Thyroid gland (tissue), 4 donors: ENCODE data around the gene DOCK2. TPM values are rescaled to one million over a fixed set of nuclear protein-coding genes. Genes with fewer than 3 reads are reported as not detected.

Experiments
- DNase-seq, 2 donors: peaks; one replicate each; pipeline ENCODE4 v3.0.0-alpha.2; 2019
- H3K27ac ChIP-seq, 3 donors: fragments of 200-600 bp; sonication (generic); 1 replicate in 2 of 3; 2 replicates in 1 of 3; pipeline ENCODE4 v1.5.1; 2016 to 2019; ENCODE audit warnings: mild to moderate bottlenecking in 1 of 3, moderate library complexity in 1 of 3
- H3K27me3 ChIP-seq: fragments of 200-600 bp; sonication (generic); one replicate; pipeline ENCODE4 v1.5.1; 2019
- H3K36me3 ChIP-seq, 2 donors: fragments of 200-600 bp; sonication (generic); one replicate each; pipeline ENCODE4 v1.5.1; 2016 to 2019
- H3K4me1 ChIP-seq, 2 donors: fragments of 200-600 bp; sonication (generic); one replicate each; pipeline ENCODE4 v1.5.1; 2017 to 2019
- H3K4me3 ChIP-seq, 3 donors: fragments of 200-600 bp; sonication (generic); replicated peaks in 1 of 3; 1 replicate in 2 of 3; 2 replicates in 1 of 3; pipeline ENCODE4 v1.5.1; 2016; ENCODE audit warnings: mild to moderate bottlenecking in 1 of 3
- H3K9me3 ChIP-seq: fragments of 200-600 bp; sonication (generic); one replicate; pipeline ENCODE4 v1.5.1; 2017
- POLR2A ChIP-seq, 2 donors: fragments of 450-650 bp; IDR thresholded peaks; one replicate each; pipeline ENCODE4 v1.6.1; 2017; ENCODE audit warnings: antibody characterized with exemption in 2 of 2, mild to moderate bottlenecking in 2 of 2, moderate library complexity in 1 of 2
- WGBS, 2 donors: methylation state at CpG; one replicate each; pipeline ENCODE4 v1.1.5; 2017; 5-methylcytosine and 5-hydroxymethylcytosine counted together
- intact Hi-C: fragments of 100-400 bp; cut with DNase I; formaldehyde crosslinking; loops from one replicate; pipeline ENCODE4 v1.15.1; 2023
- total RNA-seq, 4 donors: library from RNA; depleted of rRNA; stranded (reverse); fragments of >200 nt; gene quantifications; one replicate each; pipeline ENCODE4 v1.2.3, GENCODE V29; 2016
- TF ChIP-seq, protein P1 (sequence below), 6 experiments: fragments of 200-600 bp in 3 of 6; fragments of 450-650 bp in 3 of 6; sonication (generic) in 3 of 6; IDR thresholded peaks; one replicate each; pipeline ENCODE4 v1.5.1; 2016 to 2019; ENCODE audit warnings: antibody characterized with exemption in 6 of 6, mild to moderate bottlenecking in 2 of 6, inconsistent platforms in 1 of 6, moderate library complexity in 1 of 6

Gene DOCK2
- total RNA-seq, 4 donors from 2014 or later = 4.3 to 14.1 (median 8.6) TPM

DNA sequence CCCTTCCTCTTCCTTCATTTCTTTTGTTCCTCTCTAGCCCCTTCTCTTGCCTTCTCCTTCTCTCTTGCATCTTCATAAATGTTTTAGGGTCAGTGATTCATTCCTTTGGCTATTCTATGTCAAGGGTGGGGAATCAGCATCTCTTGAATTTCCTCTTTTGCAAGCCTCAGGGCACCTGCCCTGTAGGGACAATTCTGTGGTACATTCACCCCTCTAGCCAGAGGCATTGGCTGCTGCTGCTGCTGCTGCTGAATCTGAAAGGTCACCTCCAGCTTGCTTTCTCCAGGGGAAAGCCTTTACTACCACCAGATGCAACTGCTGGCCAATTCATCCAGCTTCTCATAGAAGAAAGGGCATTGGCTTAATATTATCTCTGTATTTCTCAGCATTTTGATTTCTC, 255.9 kb downstream of the DOCK2 start:
- Histone ChIP-seq H3K4me1 (no peaks in the 10 kb centered on the region), H3K4me3 (no peak overlapping the region), H3K27ac (no peak overlapping the region), H3K27me3 (no peaks in the 10 kb centered on the region), H3K36me3 (no peaks in the 10 kb centered on the region), H3K9me3 (no peaks in the 10 kb centered on the region)
- intact Hi-C loops = no loop called here
- TF ChIP-seq POLR2A (IDR thresholded peaks at IDR 0.05) = no peak
- TF ChIP-seq, protein P1, sequence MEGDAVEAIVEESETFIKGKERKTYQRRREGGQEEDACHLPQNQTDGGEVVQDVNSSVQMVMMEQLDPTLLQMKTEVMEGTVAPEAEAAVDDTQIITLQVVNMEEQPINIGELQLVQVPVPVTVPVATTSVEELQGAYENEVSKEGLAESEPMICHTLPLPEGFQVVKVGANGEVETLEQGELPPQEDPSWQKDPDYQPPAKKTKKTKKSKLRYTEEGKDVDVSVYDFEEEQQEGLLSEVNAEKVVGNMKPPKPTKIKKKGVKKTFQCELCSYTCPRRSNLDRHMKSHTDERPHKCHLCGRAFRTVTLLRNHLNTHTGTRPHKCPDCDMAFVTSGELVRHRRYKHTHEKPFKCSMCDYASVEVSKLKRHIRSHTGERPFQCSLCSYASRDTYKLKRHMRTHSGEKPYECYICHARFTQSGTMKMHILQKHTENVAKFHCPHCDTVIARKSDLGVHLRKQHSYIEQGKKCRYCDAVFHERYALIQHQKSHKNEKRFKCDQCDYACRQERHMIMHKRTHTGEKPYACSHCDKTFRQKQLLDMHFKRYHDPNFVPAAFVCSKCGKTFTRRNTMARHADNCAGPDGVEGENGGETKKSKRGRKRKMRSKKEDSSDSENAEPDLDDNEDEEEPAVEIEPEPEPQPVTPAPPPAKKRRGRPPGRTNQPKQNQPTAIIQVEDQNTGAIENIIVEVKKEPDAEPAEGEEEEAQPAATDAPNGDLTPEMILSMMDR (IDR thresholded peaks at IDR 0.05) = no peak
- DNase-seq = no peak

DNA sequence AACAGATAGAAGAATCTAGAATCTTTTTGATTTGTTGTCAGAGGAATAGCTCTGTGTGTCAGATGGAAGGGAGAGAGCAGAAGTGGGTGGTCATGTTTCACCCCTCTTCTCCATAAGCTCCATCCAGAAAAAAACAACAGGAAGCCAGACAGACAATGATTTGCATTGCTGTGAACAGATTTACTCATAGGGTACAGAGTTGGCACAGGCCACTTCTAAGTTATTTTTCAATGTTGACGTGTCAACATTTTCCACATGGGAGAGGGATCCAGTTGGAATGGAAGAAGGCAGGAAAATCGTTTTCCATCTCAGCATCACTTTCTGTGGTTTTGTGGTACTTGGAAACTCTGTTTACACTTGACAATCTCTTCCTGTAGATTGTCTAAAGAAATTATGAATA, 256.5 kb downstream of the DOCK2 start:
- DNase-seq = no peak
- H3K9me3 ChIP-seq = no peaks in the 10 kb centered on the region
- H3K4me1 ChIP-seq = no peaks in the 10 kb centered on the region
- no peak overlapping the region for H3K27ac ChIP-seq
- 60 to 69% methylated on average over 2 of the region's 2 CpGs for WGBS, 2 donors
- no peak overlapping the region for H3K4me3 ChIP-seq
- TF ChIP-seq, protein P1 (IDR thresholded peaks at IDR 0.05) = no peak
- no peak for TF ChIP-seq POLR2A (IDR thresholded peaks at IDR 0.05)
- intact Hi-C loops = no loop called here
- no peaks in the 10 kb centered on the region for H3K36me3 ChIP-seq
- H3K27me3 ChIP-seq = no peaks in the 10 kb centered on the region

DNA sequence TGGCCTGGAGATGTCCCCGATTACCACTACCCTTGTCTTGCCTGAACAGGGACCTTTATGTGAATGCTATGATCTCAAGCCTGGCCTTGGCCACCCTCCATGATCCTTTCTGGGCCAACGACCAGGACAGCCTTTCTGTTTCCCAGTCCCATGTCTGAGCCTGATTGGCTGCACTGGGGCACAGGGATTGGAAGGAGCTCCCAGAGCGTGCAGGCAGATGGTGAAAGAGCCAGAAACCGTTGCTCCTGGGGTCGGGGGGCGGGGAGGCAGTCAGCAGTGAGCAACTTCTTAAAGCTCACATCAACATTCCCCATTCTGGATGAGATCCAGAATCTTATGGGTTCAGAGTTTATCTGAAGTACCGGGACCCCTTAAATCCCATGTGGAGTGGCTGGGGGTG, 258.9 kb downstream of the DOCK2 start:
- Histone ChIP-seq H3K27me3 (no peaks in the 10 kb centered on the region), H3K27ac (no peak overlapping the region), H3K4me3 (no peak overlapping the region), H3K36me3 (no peaks in the 10 kb centered on the region), H3K9me3 (no peaks in the 10 kb centered on the region), H3K4me1 (no peaks in the 10 kb centered on the region)
- WGBS, 2 donors = 54 to 64% methylated on average over 5 to 7 of the region's 7 CpGs
- intact Hi-C loops = no loop called here
- peak in 1 of 2 donors; percentile 8 for DNase-seq
- no peak for TF ChIP-seq POLR2A (IDR thresholded peaks at IDR 0.05)

GRCh38 chr5:169897481-169897880, 260.4 kb downstream of the DOCK2 start:
- no peak overlapping the region for H3K27ac ChIP-seq
- H3K36me3 ChIP-seq = no peaks in the 10 kb centered on the region
- DNase-seq = no peak
- no peaks in the 10 kb centered on the region for H3K9me3 ChIP-seq
- intact Hi-C loops = no loop called here
- 87 to 94% methylated on average over 4 of the region's 4 CpGs for WGBS, 2 donors
- no peak for TF ChIP-seq POLR2A (IDR thresholded peaks at IDR 0.05)
- TF ChIP-seq, protein P1 (IDR thresholded peaks at IDR 0.05) = no peak
- no peaks in the 10 kb centered on the region for H3K27me3 ChIP-seq
- no peak overlapping the region for H3K4me3 ChIP-seq
- no peaks in the 10 kb centered on the region for H3K4me1 ChIP-seq

- intact Hi-C loops = no loop called here
- DNase-seq = no peak
- WGBS, 2 donors = 77 to 85% methylated on average over 2 of the region's 2 CpGs
These were observed 264.8 kb downstream of the DOCK2 start for GRCh38 chr5:169901896-169902295.

More at GRCh38 chr5:169901896-169902295, 264.8 kb downstream of the DOCK2 start:
- TF ChIP-seq POLR2A (IDR thresholded peaks at IDR 0.05) = no peak
- TF ChIP-seq, protein P1 (IDR thresholded peaks at IDR 0.05) = no peak
- Histone ChIP-seq H3K4me1 (peaks cover 6 to 7% of the 10 kb centered on the region in 2 donors), H3K9me3 (no peaks in the 10 kb centered on the region), H3K4me3 (no peak overlapping the region), H3K27ac (no peak overlapping the region), H3K36me3 (no peaks in the 10 kb centered on the region), H3K27me3 (no peaks in the 10 kb centered on the region)
